CD14-positive monocyte (primary cell): Measurements from ENCODE around the gene UST. TPM values are rescaled to one million over a fixed set of nuclear protein-coding genes. Genes with fewer than 3 reads are reported as not detected.
A peak's percentile ranks its signal among the peaks of the same experiment; 100 is the strongest.

Experiments
- DNase-seq, 3 donors: peaks; one replicate each; pipeline ENCODE4 v3.0.0-alpha.2; 2011 to 2022
- H2AFZ ChIP-seq: 2 replicates; pipeline ENCODE4 v1.6.0; 2012; ENCODE audit warnings: mild to moderate bottlenecking, low read depth, low read length, inconsistent platforms; ENCODE audit not compliant: insufficient read depth, poor library complexity, severe bottlenecking
- H3K27ac ChIP-seq, 2 donors: 1 replicate in 1 of 2; 2 replicates in 1 of 2; pipeline ENCODE4 v1.5.1; 2012 to 2013; ENCODE audit warnings: low read length in 2 of 2, control low read depth in 1 of 2, inconsistent platforms in 1 of 2, low read depth in 1 of 2, mild to moderate bottlenecking in 1 of 2
- H3K27me3 ChIP-seq, 2 donors: one replicate each; pipeline versions ENCODE4 v1.6.0 to v1.6.1; 2011 to 2013; ENCODE audit warnings: low read length in 2 of 2; ENCODE audit not compliant: control insufficient read depth in 2 of 2, insufficient read depth in 2 of 2
- H3K36me3 ChIP-seq, 2 donors: replicated peaks in 1 of 2; 1 replicate in 1 of 2; 2 replicates in 1 of 2; pipeline versions ENCODE4 v1.5.1 to v1.6.1; 2012 to 2013; ENCODE audit warnings: low read length in 2 of 2, control low read depth in 1 of 2, inconsistent platforms in 1 of 2, mild to moderate bottlenecking in 1 of 2; ENCODE audit not compliant: insufficient read depth in 2 of 2, control insufficient read depth in 1 of 2
- H3K4me1 ChIP-seq, 2 donors: 1 replicate in 1 of 2; 2 replicates in 1 of 2; pipeline versions ENCODE4 v1.5.1 to v1.6.1; 2012 to 2013; ENCODE audit warnings: low read length in 2 of 2, control low read depth in 1 of 2, inconsistent platforms in 1 of 2, mild to moderate bottlenecking in 1 of 2, moderate library complexity in 1 of 2; ENCODE audit not compliant: insufficient read depth in 2 of 2, control insufficient read depth in 1 of 2
- H3K4me2 ChIP-seq: replicated peaks from 2 replicates; pipeline ENCODE3; 2012; ENCODE audit warnings: low read length, moderate library complexity, mild to moderate bottlenecking; ENCODE audit not compliant: poor library complexity, severe bottlenecking; ENCODE audit errors: extremely low read depth
- H3K4me3 ChIP-seq, 3 experiments: fragments of 200-600 bp in 1 of 3; sonication (generic) in 1 of 3; replicated peaks in 1 of 3; 1 replicate in 2 of 3; 2 replicates in 1 of 3; pipeline ENCODE4 v1.5.1; 2011 to 2013; ENCODE audit warnings: low read length in 3 of 3, mild to moderate bottlenecking in 3 of 3, control low read depth in 2 of 3, low read depth in 2 of 3, inconsistent platforms in 1 of 3, moderate library complexity in 1 of 3
- H3K79me2 ChIP-seq: 2 replicates; pipeline ENCODE4 v1.6.0; 2012; ENCODE audit warnings: mild to moderate bottlenecking, control low read depth, inconsistent platforms, low read length, moderate library complexity; ENCODE audit not compliant: insufficient read depth
- H3K9ac ChIP-seq: 2 replicates; pipeline ENCODE4 v1.6.0; 2017; ENCODE audit warnings: low read length, mild to moderate bottlenecking; ENCODE audit not compliant: insufficient read depth, poor library complexity, severe bottlenecking
- H3K9me3 ChIP-seq, 2 donors: replicated peaks in 1 of 2; 1 replicate in 1 of 2; 2 replicates in 1 of 2; pipeline versions ENCODE4 v1.5.1 to v1.6.1; 2012 to 2013; ENCODE audit warnings: low read length in 2 of 2, control low read depth in 1 of 2; ENCODE audit not compliant: control insufficient read depth in 1 of 2, insufficient read depth in 1 of 2
- H4K20me1 ChIP-seq: 2 replicates; pipeline ENCODE4 v1.6.0; 2012; ENCODE audit warnings: mild to moderate bottlenecking, low read length, control low read depth, moderate library complexity; ENCODE audit not compliant: insufficient read depth
- H3K27ac Mint-ChIP-seq, 7 donors: one replicate each; pipeline ENCODE4 v1.8.0; 2020; ENCODE audit warnings: mild to moderate bottlenecking in 7 of 7, mixed read lengths in 7 of 7, moderate library complexity in 6 of 7, inconsistent platforms in 2 of 7
- H3K27me3 Mint-ChIP-seq, 3 donors: one replicate each; pipeline ENCODE4 v1.8.0; 2021 to 2022; ENCODE audit warnings: low read depth in 3 of 3, mild to moderate bottlenecking in 3 of 3, mixed read lengths in 3 of 3, moderate library complexity in 3 of 3, inconsistent platforms in 1 of 3
- H3K36me3 Mint-ChIP-seq, 2 donors: one replicate each; pipeline ENCODE4 v1.8.0; 2020; ENCODE audit warnings: mixed read lengths in 2 of 2, inconsistent platforms in 1 of 2, mild to moderate bottlenecking in 1 of 2
- H3K4me1 Mint-ChIP-seq: one replicate; pipeline ENCODE4 v1.8.0; 2020; ENCODE audit warnings: mild to moderate bottlenecking, mixed read lengths
- H3K4me3 Mint-ChIP-seq, 2 donors: one replicate each; pipeline ENCODE4 v1.8.0; 2020; ENCODE audit warnings: mild to moderate bottlenecking in 2 of 2, mixed read lengths in 2 of 2, moderate library complexity in 1 of 2
- H3K9me3 Mint-ChIP-seq, 7 donors: one replicate each; pipeline ENCODE4 v1.8.0; 2020 to 2022; ENCODE audit warnings: mixed read lengths in 7 of 7, mild to moderate bottlenecking in 6 of 7, moderate library complexity in 6 of 7, inconsistent platforms in 2 of 7
- WGBS: methylation state at CpG from one replicate; pipeline ENCODE4 v1.1.5; 2013; ENCODE audit warnings: missing lambda C conversion rate; ENCODE audit not compliant: insufficient coverage; 5-methylcytosine and 5-hydroxymethylcytosine counted together
- intact Hi-C, 2 donors: fragments of 100-400 bp; cut with micrococcal nuclease; formaldehyde crosslinking; loops; one replicate each; pipeline versions ENCODE4 v1.15.0 to v1.15.1; 2023
- polyA plus RNA-seq, 3 donors: library from polyadenylated mRNA; depleted of rRNA in 1 of 3; unstranded in 2 of 3; stranded (reverse) in 1 of 3; fragments of 300-500 nt in 2 of 3; fragments of >200 nt in 1 of 3; fragmentation: Illumina TruSeq in 2 of 3; gene quantifications; 1 replicate in 2 of 3; 2 replicates in 1 of 3; pipeline ENCODE4 v1.2.3, GENCODE V29; 2012 to 2021
- TF ChIP-seq, protein P1 (sequence below): fragments of 200-600 bp; IDR thresholded peaks from one replicate; pipeline ENCODE4 v1.8.0; 2022; ENCODE audit warnings: antibody characterized with exemption, mild to moderate bottlenecking

The UST gene
- polyA plus RNA-seq, 3 donors: 0.33 to 0.53 (median 0.48) TPM

DNA sequence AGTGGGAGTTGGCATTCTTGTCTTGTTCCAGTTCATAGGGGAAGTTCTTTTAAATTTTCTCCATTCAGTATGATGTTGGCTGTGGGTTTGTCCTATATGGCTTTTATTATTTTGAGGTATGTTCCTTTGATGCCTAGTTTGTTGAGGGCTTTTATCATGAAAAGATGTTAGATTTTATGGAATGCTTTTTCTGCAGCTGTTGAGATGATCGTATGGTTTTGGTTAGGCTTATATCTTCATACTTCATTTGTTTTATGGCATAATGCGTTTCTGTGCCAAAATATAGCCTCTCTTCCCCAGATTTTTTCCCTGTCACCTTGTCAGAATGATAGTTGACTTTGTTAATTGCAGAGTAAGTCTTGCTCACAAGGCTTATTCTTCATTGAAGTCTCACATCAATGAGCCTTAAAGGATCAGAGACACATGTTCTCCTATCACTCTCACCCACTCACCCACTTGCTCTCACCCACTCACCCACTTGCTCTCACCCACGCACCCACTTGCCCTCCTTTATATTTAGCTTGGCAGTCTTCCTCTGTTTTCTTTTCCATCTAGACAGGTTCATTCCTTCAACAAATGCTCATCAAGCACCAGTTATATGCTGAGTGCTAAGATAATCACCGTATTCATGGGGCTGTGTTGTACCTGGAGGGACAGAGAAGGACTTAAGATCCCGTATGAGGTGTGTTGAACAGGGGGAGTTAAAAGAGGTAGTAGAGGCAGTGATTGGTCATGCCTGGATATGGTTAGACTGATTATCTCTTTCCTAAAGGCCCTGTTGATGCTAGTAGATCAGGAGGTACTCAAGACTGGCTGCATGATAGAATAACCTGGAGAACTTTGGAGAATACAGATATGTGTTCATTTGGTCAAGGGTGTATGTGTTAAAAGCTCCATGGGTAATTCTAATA lies 19.3 kb downstream of the UST start:
- H3K9ac ChIP-seq: no peak overlapping the region
- no peaks in the 10 kb centered on the region for H3K79me2 ChIP-seq
- H3K36me3 Mint-ChIP-seq: no peaks in the 10 kb centered on the region
- no peaks in the 10 kb centered on the region for H4K20me1 ChIP-seq
- H3K27me3 Mint-ChIP-seq: peaks cover 10 to 22% (median 13%) of the 10 kb centered on the region in 3 donors
- peak overlapping the region in 1 of 2 donors; percentile 31 for H3K4me3 Mint-ChIP-seq
- H3K4me1 Mint-ChIP-seq: peaks cover 26% of the 10 kb centered on the region
- H3K36me3 ChIP-seq: no peaks in the 10 kb centered on the region
- DNase-seq: no peak
- H3K4me2 ChIP-seq: no peak overlapping the region
- no peak overlapping the region for H3K27ac Mint-ChIP-seq
- WGBS: 100% methylated on average over 2 of the region's 5 CpGs
- peaks cover 9 to 17% of the 10 kb centered on the region in 2 donors for H3K4me1 ChIP-seq
- H3K27me3 ChIP-seq: peaks cover 0 to 8% of the 10 kb centered on the region in 2 donors
- no peak overlapping the region for H3K4me3 ChIP-seq
- intact Hi-C loops: no loop called here
- no peak overlapping the region for H2AFZ ChIP-seq
- H3K9me3 ChIP-seq: no peaks in the 10 kb centered on the region
- TF ChIP-seq, protein P1, sequence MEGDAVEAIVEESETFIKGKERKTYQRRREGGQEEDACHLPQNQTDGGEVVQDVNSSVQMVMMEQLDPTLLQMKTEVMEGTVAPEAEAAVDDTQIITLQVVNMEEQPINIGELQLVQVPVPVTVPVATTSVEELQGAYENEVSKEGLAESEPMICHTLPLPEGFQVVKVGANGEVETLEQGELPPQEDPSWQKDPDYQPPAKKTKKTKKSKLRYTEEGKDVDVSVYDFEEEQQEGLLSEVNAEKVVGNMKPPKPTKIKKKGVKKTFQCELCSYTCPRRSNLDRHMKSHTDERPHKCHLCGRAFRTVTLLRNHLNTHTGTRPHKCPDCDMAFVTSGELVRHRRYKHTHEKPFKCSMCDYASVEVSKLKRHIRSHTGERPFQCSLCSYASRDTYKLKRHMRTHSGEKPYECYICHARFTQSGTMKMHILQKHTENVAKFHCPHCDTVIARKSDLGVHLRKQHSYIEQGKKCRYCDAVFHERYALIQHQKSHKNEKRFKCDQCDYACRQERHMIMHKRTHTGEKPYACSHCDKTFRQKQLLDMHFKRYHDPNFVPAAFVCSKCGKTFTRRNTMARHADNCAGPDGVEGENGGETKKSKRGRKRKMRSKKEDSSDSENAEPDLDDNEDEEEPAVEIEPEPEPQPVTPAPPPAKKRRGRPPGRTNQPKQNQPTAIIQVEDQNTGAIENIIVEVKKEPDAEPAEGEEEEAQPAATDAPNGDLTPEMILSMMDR: no peak
- H3K9me3 Mint-ChIP-seq: no peaks in the 10 kb centered on the region
- no peak overlapping the region for H3K27ac ChIP-seq

DNA sequence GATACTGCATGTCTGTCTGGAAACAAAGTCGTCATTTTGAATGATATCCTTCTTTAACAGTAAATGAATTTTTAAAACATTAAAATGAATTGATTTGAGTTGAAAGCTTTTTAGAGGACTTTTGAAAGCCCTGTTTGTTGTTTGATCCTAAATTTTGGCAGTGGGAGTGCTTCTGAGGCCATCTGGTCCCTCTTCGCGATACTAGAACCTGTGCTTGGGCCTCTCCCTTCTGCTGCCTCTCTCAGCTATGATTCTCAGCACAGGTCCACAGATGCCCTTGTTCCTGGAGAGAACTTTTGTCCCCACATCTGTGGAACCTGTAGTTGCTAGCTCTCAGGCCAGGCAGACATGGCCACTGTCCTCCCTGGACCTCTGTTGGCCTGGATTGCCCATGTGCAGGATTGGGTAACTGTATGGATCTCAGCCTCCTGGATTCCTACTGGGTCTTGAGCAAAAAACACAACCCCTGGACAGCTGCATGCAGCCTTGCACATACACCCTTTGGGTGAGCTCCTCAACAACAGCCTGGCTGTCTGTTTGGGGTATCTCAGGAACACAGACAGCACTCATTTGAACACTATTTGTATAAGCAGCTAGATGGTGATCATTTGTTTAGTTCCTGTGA lies 21.9 kb downstream of the UST start:
- Histone ChIP-seq H3K4me2 (no peak overlapping the region), H3K4me1 (peaks cover 0 to 8% of the 10 kb centered on the region in 2 donors), H3K36me3 (no peaks in the 10 kb centered on the region), H3K4me3 (no peak overlapping the region), H3K79me2 (no peaks in the 10 kb centered on the region), H3K9ac (no peak overlapping the region), H3K9me3 (no peaks in the 10 kb centered on the region), H2AFZ (no peak overlapping the region), H4K20me1 (no peaks in the 10 kb centered on the region), H3K27me3 (peaks cover 0 to 5% of the 10 kb centered on the region in 2 donors), H3K27ac (no peak overlapping the region)
- Mint-ChIP-seq H3K4me1 (peaks cover 19% of the 10 kb centered on the region), H3K36me3 (no peaks in the 10 kb centered on the region), H3K27me3 (peaks cover 8 to 21% (median 11%) of the 10 kb centered on the region in 3 donors), H3K9me3 (no peaks in the 10 kb centered on the region), H3K4me3 (no peak overlapping the region), H3K27ac (no peak overlapping the region)
- DNase-seq: no peak
- intact Hi-C loops: no loop called here
- TF ChIP-seq, protein P1: no peak
- WGBS: 100% methylated on average over 2 of the region's 3 CpGs
